Activated CD8-positive, alpha-beta T cell treated with anti-CD3 and anti-CD28 coated beads for 36 hours (primary cell): ENCODE data around the gene ADAD1. TPM values are rescaled to one million over a fixed set of nuclear protein-coding genes. Genes with fewer than 3 reads are reported as not detected.
"Not testable (repeated sequence)": the region's sequence is repeated elsewhere in the genome, so short reads cannot be mapped to it uniquely, and the experiment has no call there.

ENCODE experiments used
- ATAC-seq: fragments of 200-7000 bp; cut with Tn5 transposase; one replicate; pipeline ENCODE4 v1.10.0; 2021; ENCODE audit warnings: mild to moderate bottlenecking, moderate library complexity
- CTCF ChIA-PET: fragments of 350-600 bp; sonication (Branson Sonifier 250); formaldehyde crosslinking; loops from one replicate; lab custom pipeline; 2021; ENCODE audit warnings: antibody characterized with exemption; lab: Charles Lee
- POLR2A ChIA-PET: fragments of 350-600 bp; sonication (Branson Sonifier 250); formaldehyde crosslinking; loops from one replicate; lab custom pipeline; 2021; ENCODE audit warnings: antibody characterized with exemption; lab: Charles Lee
- DNase-seq: peaks from one replicate; pipeline ENCODE4 v3.0.0-alpha.2; 2020
- H3K27ac Mint-ChIP-seq: one replicate; pipeline ENCODE4 v1.8.0; 2021; ENCODE audit warnings: mild to moderate bottlenecking, mixed read lengths
- H3K27me3 Mint-ChIP-seq: one replicate; pipeline ENCODE4 v1.8.0; 2021; ENCODE audit warnings: mixed read lengths
- H3K36me3 Mint-ChIP-seq: one replicate; pipeline ENCODE4 v1.8.0; 2021; ENCODE audit warnings: low read depth, mixed read lengths
- H3K4me1 Mint-ChIP-seq: one replicate; pipeline ENCODE4 v1.8.0; 2021; ENCODE audit warnings: low read depth, mixed read lengths
- H3K4me3 Mint-ChIP-seq: one replicate; pipeline ENCODE4 v1.8.0; 2021; ENCODE audit warnings: mild to moderate bottlenecking, moderate library complexity, mixed read lengths
- H3K9me3 Mint-ChIP-seq: one replicate; pipeline ENCODE4 v1.8.0; 2021; ENCODE audit warnings: mixed read lengths
- CTCF ChIP-seq: fragments of 200-600 bp; IDR thresholded peaks from one replicate; pipeline ENCODE4 v1.8.0; 2022; ENCODE audit warnings: antibody characterized with exemption, mild to moderate bottlenecking
- intact Hi-C: fragments of 100-400 bp; cut with micrococcal nuclease; formaldehyde crosslinking; loops from one replicate; pipeline ENCODE4 v1.10.0; 2022
- total RNA-seq, 2 experiments: library from RNA; stranded (reverse); gene quantifications; one replicate each; pipeline ENCODE4 v1.2.3, GENCODE V29; 2021

The ADAD1 gene
- total RNA-seq, 2 experiments from 2014 or later, result not detected

DNA sequence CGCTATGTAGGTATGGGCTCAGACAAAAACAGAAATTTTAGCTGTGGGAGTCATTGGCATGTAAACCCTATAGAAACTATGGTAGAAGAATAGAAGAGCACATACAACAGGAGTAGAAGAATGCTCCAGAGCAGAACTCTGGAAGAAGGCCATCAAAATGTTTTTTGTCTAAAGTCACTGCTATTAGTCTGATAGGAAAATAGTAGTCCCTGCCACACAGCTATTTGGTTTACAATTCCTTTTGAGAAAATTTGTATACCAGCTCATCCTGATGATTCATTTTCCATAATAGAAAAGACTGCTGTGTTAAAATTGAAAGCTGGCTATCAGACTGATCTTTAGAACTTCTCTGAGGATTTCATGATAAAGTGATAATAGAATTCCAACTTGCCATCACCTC lies 32.8 kb upstream of the ADAD1 start:
- ATAC-seq (no peak), DNase-seq (no peak)
- ChIA-PET CTCF (interaction anchor here (1.3 kb wide), 1 partner anchor 232 kb away, joined by 5 read pairs; no protein-coding TSS in a partner anchor), POLR2A (interaction anchor here (0.6 kb wide), 1 partner anchor 1336 kb away, joined by 3 read pairs; no protein-coding TSS in a partner anchor)
- intact Hi-C loops, result no loop called here
- Mint-ChIP-seq H3K9me3 (no peaks in the 10 kb centered on the region), H3K27me3 (no peaks in the 10 kb centered on the region), H3K4me3 (no peak overlapping the region), H3K4me1 (no peaks in the 10 kb centered on the region), H3K36me3 (peaks cover 25% of the 10 kb centered on the region), H3K27ac (no peak overlapping the region)
- TF ChIP-seq CTCF, result no peak

- POLR2A ChIA-PET, result no interaction called here
- intact Hi-C loops, result no loop called here
- Mint-ChIP-seq H3K36me3 (peaks cover 28% of the 10 kb centered on the region), H3K4me1 (no peaks in the 10 kb centered on the region), H3K4me3 (no peak overlapping the region), H3K27ac (no peak overlapping the region), H3K27me3 (no peaks in the 10 kb centered on the region), H3K9me3 (no peaks in the 10 kb centered on the region)
- TF ChIP-seq CTCF, result no peak
- no peak for ATAC-seq
- CTCF ChIA-PET, result interaction anchor here (1.3 kb wide), 1 partner anchor 231 kb away, joined by 5 read pairs; no protein-coding TSS in a partner anchor
- no peak for DNase-seq
These were observed 32.3 kb upstream of the ADAD1 start for GRCh38 chr4:122346503-122346902.

- Mint-ChIP-seq H3K27me3 (no peaks in the 10 kb centered on the region), H3K9me3 (no peaks in the 10 kb centered on the region), H3K4me1 (no peaks in the 10 kb centered on the region), H3K36me3 (peaks cover 26% of the 10 kb centered on the region), H3K27ac (no peak overlapping the region), H3K4me3 (no peak overlapping the region)
- ATAC-seq, result no peak
- intact Hi-C loops, result no loop called here
- TF ChIP-seq CTCF, result no peak
- POLR2A ChIA-PET, result interaction anchor here (0.6 kb wide), 1 partner anchor 246 kb away, joined by 3 read pairs; no protein-coding TSS in a partner anchor
- no peak for DNase-seq
- CTCF ChIA-PET, result no interaction called here
These were observed 22.4 kb upstream of the ADAD1 start for GRCh38 chr4:122356317-122356808.

- Mint-ChIP-seq H3K27me3 (no peaks in the 10 kb centered on the region), H3K4me3 (no peak overlapping the region), H3K4me1 (no peaks in the 10 kb centered on the region), H3K9me3 (no peaks in the 10 kb centered on the region), H3K27ac (no peak overlapping the region), H3K36me3 (peaks cover 25% of the 10 kb centered on the region)
- DNase-seq (no peak), ATAC-seq (no peak)
- ChIA-PET POLR2A (no interaction called here), CTCF (no interaction called here)
- intact Hi-C loops, result no loop called here
- TF ChIP-seq CTCF, result no peak
These were observed 18.1 kb upstream of the ADAD1 start for GRCh38 chr4:122360754-122361153.

DNA sequence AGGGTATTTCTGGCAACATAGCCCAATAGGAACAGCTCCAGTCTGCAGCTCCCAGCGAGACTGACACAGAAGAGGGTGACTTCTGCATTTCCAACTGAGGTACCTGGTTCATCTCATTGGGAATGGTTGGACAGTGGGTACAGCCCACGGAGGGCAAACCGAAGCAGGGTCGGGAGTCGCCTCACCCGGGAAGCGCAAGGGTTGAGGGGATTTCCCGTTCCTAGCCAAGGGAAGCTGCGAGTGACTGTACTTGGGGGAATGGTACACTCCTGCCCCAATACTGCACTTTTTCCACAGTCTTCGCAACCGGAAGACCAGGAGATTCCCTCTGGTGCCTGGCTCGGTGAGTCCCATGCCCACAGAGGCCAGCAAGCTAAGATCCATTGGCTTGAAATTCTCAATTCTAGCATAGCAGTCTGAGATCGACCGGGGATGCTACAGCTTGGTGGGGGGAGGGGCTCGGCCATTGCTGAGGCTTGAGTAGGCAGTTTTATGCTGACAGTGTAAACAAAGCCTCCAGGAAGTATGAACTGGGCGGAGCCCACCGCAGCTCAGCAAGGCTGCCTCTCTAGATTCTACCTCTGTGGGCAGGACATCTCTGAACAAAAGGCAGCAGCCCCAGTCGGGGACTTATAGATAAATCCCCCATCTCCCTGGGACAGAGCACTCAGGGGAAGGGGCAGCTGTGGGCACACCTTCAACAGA lies 14.0 kb upstream of the ADAD1 start:
- peak; percentile 2 for DNase-seq
- POLR2A ChIA-PET, result no interaction called here
- CTCF ChIA-PET, result interaction anchor here (1.2 kb wide), 1 partner anchor 214 kb away, joined by 3 read pairs; no protein-coding TSS in a partner anchor

DNA sequence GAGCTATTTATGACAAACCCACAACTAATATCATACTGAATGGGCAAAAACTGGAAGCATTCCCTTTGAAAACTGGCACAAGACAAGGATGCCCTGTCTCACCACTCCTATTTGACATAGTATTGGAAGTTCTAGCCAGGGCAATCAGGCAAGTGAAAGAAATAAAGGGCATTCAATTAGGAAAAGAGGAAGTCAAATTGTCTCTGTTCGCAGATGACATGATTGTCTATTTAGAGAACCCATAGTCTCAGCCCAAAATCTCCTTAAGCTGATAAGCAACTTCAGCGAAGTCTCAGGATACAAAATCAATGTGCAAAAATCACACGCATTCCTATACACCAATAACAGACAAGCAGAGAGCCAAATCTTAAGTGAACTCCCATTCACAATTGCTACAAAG lies 10.0 kb upstream of the ADAD1 start:
- H3K36me3 Mint-ChIP-seq, POLR2A ChIA-PET, H3K27me3 Mint-ChIP-seq, H3K27ac Mint-ChIP-seq, H3K9me3 Mint-ChIP-seq, H3K4me3 Mint-ChIP-seq, ATAC-seq, intact Hi-C loops, H3K4me1 Mint-ChIP-seq, DNase-seq: not testable (repeated sequence)
- CTCF ChIA-PET, result interaction anchor here (1.3 kb wide), 1 partner anchor 210 kb away, joined by 4 read pairs; no protein-coding TSS in a partner anchor

More for the DNA sequence above, 14.0 kb upstream of the ADAD1 start:
- intact Hi-C loops, result no loop called here
- Mint-ChIP-seq H3K4me1 (no peaks in the 10 kb centered on the region), H3K36me3 (peaks cover 12% of the 10 kb centered on the region), H3K27me3 (no peaks in the 10 kb centered on the region), H3K9me3 (peaks cover 7% of the 10 kb centered on the region), H3K4me3 (no peak overlapping the region), H3K27ac (no peak overlapping the region)
- ATAC-seq, result no peak
- no peak for TF ChIP-seq CTCF
